HG02759 (cell line): Measurements from ENCODE around the gene DSTN.
A peak's percentile ranks its signal among the peaks of the same experiment; 100 is the strongest.

ENCODE experiments used
- ATAC-seq: cut with Tn5 transposase; IDR thresholded peaks from one replicate; pipeline ENCODE4 v1.9.1; 2021; ENCODE audit warnings: mild to moderate bottlenecking, moderate library complexity; ENCODE audit not compliant: unreplicated experiment

DSTN gene

GRCh38 chr20:17569616-17570346 is at the start of gene DSTN:
Gene DSTN, plus strand, starts transcription at chr20:17570075. Its CDS starts 134 bp downstream, at chr20:17570209.
- peak; percentile 96 for ATAC-seq

- no peak for ATAC-seq
Measured at GRCh38 chr20:17520583-17520982, 49.3 kb upstream of the DSTN start.

- no peak for ATAC-seq
Measured at GRCh38 chr20:17522528-17522927, 47.3 kb upstream of the DSTN start.

- ATAC-seq: no peak
Measured at GRCh38 chr20:17523326-17523725, 46.5 kb upstream of the DSTN start.

- ATAC-seq: no peak
Measured at GRCh38 chr20:17524560-17524959, 45.3 kb upstream of the DSTN start.

GRCh38 chr20:17525132-17525531 is 44.7 kb upstream of the DSTN start:
- ATAC-seq: no peak

GRCh38 chr20:17525650-17526049 is 44.2 kb upstream of the DSTN start:
- no peak for ATAC-seq

- no peak for ATAC-seq
Measured at GRCh38 chr20:17529586-17529985, 40.3 kb upstream of the DSTN start.

- ATAC-seq: no peak
Measured at GRCh38 chr20:17530153-17530552, 39.7 kb upstream of the DSTN start.

GRCh38 chr20:17530716-17531664 is 38.9 kb upstream of the DSTN start, which contains the start of gene BFSP1:
Gene BFSP1, minus strand, starts transcription at chr20:17531379. Its CDS starts 50 bp downstream, at chr20:17531329.
- no peak for ATAC-seq

GRCh38 chr20:17531665-17532025 is 38.2 kb upstream of the DSTN start:
- no peak for ATAC-seq

- no peak for ATAC-seq
Measured at GRCh38 chr20:17533396-17533795, 36.5 kb upstream of the DSTN start.

- ATAC-seq: no peak
Measured at GRCh38 chr20:17534077-17534476, 35.8 kb upstream of the DSTN start.

- ATAC-seq: peak; percentile 92
Measured at GRCh38 chr20:17536944-17537444, 32.9 kb upstream of the DSTN start.

GRCh38 chr20:17537959-17538358 is 31.9 kb upstream of the DSTN start:
- ATAC-seq: no peak

- ATAC-seq: no peak
Measured at GRCh38 chr20:17538517-17539170, 31.2 kb upstream of the DSTN start.

- ATAC-seq: no peak
Measured at GRCh38 chr20:17541596-17541995, 28.3 kb upstream of the DSTN start.

GRCh38 chr20:17541996-17542395 is 27.9 kb upstream of the DSTN start:
- no peak for ATAC-seq

- no peak for ATAC-seq
Measured at GRCh38 chr20:17542481-17542880, 27.4 kb upstream of the DSTN start.

- no peak for ATAC-seq
Measured at GRCh38 chr20:17542993-17543412, 26.9 kb upstream of the DSTN start.

- no peak for ATAC-seq
Measured at GRCh38 chr20:17543531-17544131, 26.2 kb upstream of the DSTN start.
